RWPE2 (cell line): ENCODE data around the gene STK16.

Experiments
- ATAC-seq: fragments of 200-7000 bp; cut with Tn5 transposase; 3 replicates; pipeline ENCODE4 v1.9.1; 2021; ENCODE audit warnings: low read depth
- DNase-seq: peaks from one replicate; pipeline ENCODE4 v3.0.0-alpha.2; 2020; ENCODE audit warnings: low spot score
- H3K27ac ChIP-seq: fragments of 450-650 bp; 2 replicates; pipeline ENCODE4 v1.5.1; 2017; ENCODE audit warnings: mild to moderate bottlenecking; ENCODE audit not compliant: poor library complexity, severe bottlenecking
- H3K27me3 ChIP-seq: fragments of 250-450 bp; sonication (Bioruptor Pico); 2 replicates; pipeline ENCODE4 v1.5.1; 2021; ENCODE audit warnings: mild to moderate bottlenecking, moderate library complexity; ENCODE audit not compliant: insufficient read depth, poor library complexity, severe bottlenecking
- H3K36me3 ChIP-seq: fragments of 250-450 bp; sonication (Bioruptor Pico); 2 replicates; pipeline ENCODE4 v1.5.1; 2020; ENCODE audit warnings: low read depth, mild to moderate bottlenecking, moderate library complexity
- H3K4me1 ChIP-seq: fragments of 250-450 bp; sonication (Bioruptor Pico); 2 replicates; pipeline ENCODE4 v1.5.1; 2021; ENCODE audit warnings: mild to moderate bottlenecking, moderate library complexity; ENCODE audit not compliant: insufficient read depth, poor library complexity, severe bottlenecking
- H3K4me3 ChIP-seq: fragments of 250-450 bp; sonication (Bioruptor Pico); 2 replicates; pipeline ENCODE4 v1.5.1; 2021; ENCODE audit warnings: mild to moderate bottlenecking, moderate library complexity; ENCODE audit not compliant: severe bottlenecking
- H3K9me3 ChIP-seq: fragments of 250-450 bp; sonication (Bioruptor Pico); 2 replicates; pipeline ENCODE4 v1.5.1; 2021; ENCODE audit warnings: mild to moderate bottlenecking, moderate library complexity; ENCODE audit not compliant: severe bottlenecking
- CTCF ChIP-seq: fragments of 450-650 bp; IDR thresholded peaks from one replicate; pipeline ENCODE4 v1.5.1; 2017; ENCODE audit warnings: mild to moderate bottlenecking, moderate library complexity; ENCODE audit not compliant: poor library complexity, severe bottlenecking

The STK16 gene

GRCh38 chr2:219219784-219220532 is 25.3 kb upstream of the STK16 start:
- no peak for DNase-seq
- H3K36me3 ChIP-seq = peaks cover 45% of the 10 kb centered on the region
- no peak for ATAC-seq
- H3K4me1 ChIP-seq = peaks cover 4% of the 10 kb centered on the region
- no peak overlapping the region for H3K4me3 ChIP-seq
- H3K27me3 ChIP-seq = no peaks in the 10 kb centered on the region
- no peak for TF ChIP-seq CTCF
- H3K27ac ChIP-seq = peak overlapping the region; percentile 91
- no peaks in the 10 kb centered on the region for H3K9me3 ChIP-seq

- no peak for ATAC-seq
- no peak overlapping the region for H3K27ac ChIP-seq
Measured at GRCh38 chr2:219220652-219221402, 24.5 kb upstream of the STK16 start.

GRCh38 chr2:219221957-219222518 is 23.2 kb upstream of the STK16 start:
- peaks cover 47% of the 10 kb centered on the region for H3K36me3 ChIP-seq
- H3K4me3 ChIP-seq = no peak overlapping the region
- ATAC-seq = no peak
- TF ChIP-seq CTCF = no peak
- peaks cover 4% of the 10 kb centered on the region for H3K4me1 ChIP-seq
- no peak for DNase-seq
- H3K27ac ChIP-seq = no peak overlapping the region
- no peaks in the 10 kb centered on the region for H3K9me3 ChIP-seq
- H3K27me3 ChIP-seq = no peaks in the 10 kb centered on the region

More at GRCh38 chr2:219220652-219221402, 24.5 kb upstream of the STK16 start:
- H3K9me3 ChIP-seq = no peaks in the 10 kb centered on the region
- DNase-seq = no peak
- H3K27me3 ChIP-seq = no peaks in the 10 kb centered on the region
- peaks cover 4% of the 10 kb centered on the region for H3K4me1 ChIP-seq
- H3K4me3 ChIP-seq = no peak overlapping the region
- no peak for TF ChIP-seq CTCF
- H3K36me3 ChIP-seq = peaks cover 42% of the 10 kb centered on the region

GRCh38 chr2:219223831-219224610 is 21.3 kb upstream of the STK16 start:
- no peak for TF ChIP-seq CTCF
- no peak overlapping the region for H3K27ac ChIP-seq
- no peak overlapping the region for H3K4me3 ChIP-seq
- DNase-seq (no peak), ATAC-seq (no peak)
- no peaks in the 10 kb centered on the region for H3K27me3 ChIP-seq
- no peaks in the 10 kb centered on the region for H3K9me3 ChIP-seq
- peaks cover 58% of the 10 kb centered on the region for H3K36me3 ChIP-seq
- peaks cover 4% of the 10 kb centered on the region for H3K4me1 ChIP-seq
